PC-3 (cell line): ENCODE results near the gene PSMB4.

Experiments used
- CTCF ChIP-seq: fragments of 300-600 bp; sonication (generic); conservative IDR thresholded peaks from 2 replicates; pipeline ENCODE4 v1.5.1; 2017; ENCODE audit warnings: antibody characterized with exemption, low read depth, mild to moderate bottlenecking, low read length
- EZH2 ChIP-seq: fragments of 300-600 bp; sonication (generic); IDR thresholded peaks from one replicate; pipeline ENCODE4 v1.6.1; 2017; ENCODE audit warnings: antibody characterized with exemption, mild to moderate bottlenecking, low read length; ENCODE audit not compliant: unreplicated experiment
- EZH2phosphoT487 ChIP-seq: fragments of 300-600 bp; sonication (generic); IDR thresholded peaks from 2 replicates; pipeline ENCODE4 v1.6.1; 2018; ENCODE audit warnings: mild to moderate bottlenecking, antibody characterized with exemption, low read length, borderline replicate concordance

GRCh38 chr1:151403612-151404011 is 4.2 kb downstream of the PSMB4 start:
- TF ChIP-seq CTCF (no peak), EZH2 (no peak), EZH2phosphoT487 (no peak)
